Testis (tissue), 3 donors: Measurements from ENCODE around the gene ANGPTL2. TPM values are rescaled to one million over a fixed set of nuclear protein-coding genes. Genes with fewer than 3 reads are reported as not detected.

ENCODE experiments used
- DNase-seq: peaks from one replicate; pipeline ENCODE4 v3.0.0-alpha.2; 2019
- H3K27ac ChIP-seq, 2 donors: fragments of 200-600 bp; sonication (generic); one replicate each; pipeline ENCODE4 v1.5.1; 2019
- H3K27me3 ChIP-seq: fragments of 200-600 bp; sonication (generic); one replicate; pipeline ENCODE4 v1.5.1; 2019
- H3K36me3 ChIP-seq: fragments of 200-600 bp; sonication (generic); one replicate; pipeline ENCODE4 v1.5.1; 2017; ENCODE audit warnings: low read depth; ENCODE audit errors: missing control alignments
- H3K4me1 ChIP-seq: fragments of 200-600 bp; sonication (generic); one replicate; pipeline ENCODE4 v1.5.1; 2019
- H3K4me3 ChIP-seq, 2 donors: fragments of 200-600 bp; sonication (generic); one replicate each; pipeline ENCODE4 v1.5.1; 2017 to 2019
- H3K9me3 ChIP-seq: fragments of 200-600 bp; sonication (generic); one replicate; pipeline ENCODE4 v1.5.1; 2017
- POLR2A ChIP-seq: fragments of 450-650 bp; IDR thresholded peaks from one replicate; pipeline ENCODE4 v1.6.1; 2017; ENCODE audit warnings: antibody characterized with exemption, mild to moderate bottlenecking, moderate library complexity
- WGBS, 2 donors: methylation state at CpG; one replicate each; pipeline ENCODE4 v1.1.5; 2018; 5-methylcytosine and 5-hydroxymethylcytosine counted together
- intact Hi-C: fragments of 100-400 bp; cut with DNase I; formaldehyde crosslinking; loops from one replicate; pipeline ENCODE4 v1.15.1; 2023; ENCODE audit warnings: low total_unique reads
- polyA plus RNA-seq: library from polyadenylated mRNA; stranded (reverse); fragments of 350-450 nt; fragmentation: Illumina TruSeq; extraction: RNeasy Lipid Tissue Mini Kit (QIAGEN cat#74804); gene quantifications from one replicate; pipeline ENCODE4 v1.2.3, GENCODE V29; 2014; ENCODE audit warnings: low read depth, low replicate concordance; ENCODE audit not compliant: insufficient read depth
- total RNA-seq, 2 donors: library from RNA; depleted of rRNA; stranded (reverse); fragments of >200 nt; gene quantifications; one replicate each; pipeline ENCODE4 v1.2.3, GENCODE V29; 2016
- TF ChIP-seq, protein P1 (sequence below), 3 experiments: fragments of 450-650 bp in 2 of 3; fragments of 200-600 bp in 1 of 3; sonication (generic) in 1 of 3; IDR thresholded peaks; one replicate each; pipeline ENCODE4 v1.5.1; 2016 to 2019; ENCODE audit warnings: antibody characterized with exemption in 3 of 3, mild to moderate bottlenecking in 2 of 3, moderate library complexity in 1 of 3

The ANGPTL2 gene
- total and polyA plus RNA-seq, 3 donors from 2014 or later: 2.4 to 30.7 (median 2.4) TPM

- Histone ChIP-seq H3K4me3 (no peak overlapping the region), H3K4me1 (peaks cover 14% of the 10 kb centered on the region), H3K9me3 (no peaks in the 10 kb centered on the region), H3K36me3 (no peaks in the 10 kb centered on the region), H3K27me3 (no peaks in the 10 kb centered on the region), H3K27ac (no peak overlapping the region)
- intact Hi-C loops: no loop called here
- no peak for DNase-seq
- TF ChIP-seq, protein P1, sequence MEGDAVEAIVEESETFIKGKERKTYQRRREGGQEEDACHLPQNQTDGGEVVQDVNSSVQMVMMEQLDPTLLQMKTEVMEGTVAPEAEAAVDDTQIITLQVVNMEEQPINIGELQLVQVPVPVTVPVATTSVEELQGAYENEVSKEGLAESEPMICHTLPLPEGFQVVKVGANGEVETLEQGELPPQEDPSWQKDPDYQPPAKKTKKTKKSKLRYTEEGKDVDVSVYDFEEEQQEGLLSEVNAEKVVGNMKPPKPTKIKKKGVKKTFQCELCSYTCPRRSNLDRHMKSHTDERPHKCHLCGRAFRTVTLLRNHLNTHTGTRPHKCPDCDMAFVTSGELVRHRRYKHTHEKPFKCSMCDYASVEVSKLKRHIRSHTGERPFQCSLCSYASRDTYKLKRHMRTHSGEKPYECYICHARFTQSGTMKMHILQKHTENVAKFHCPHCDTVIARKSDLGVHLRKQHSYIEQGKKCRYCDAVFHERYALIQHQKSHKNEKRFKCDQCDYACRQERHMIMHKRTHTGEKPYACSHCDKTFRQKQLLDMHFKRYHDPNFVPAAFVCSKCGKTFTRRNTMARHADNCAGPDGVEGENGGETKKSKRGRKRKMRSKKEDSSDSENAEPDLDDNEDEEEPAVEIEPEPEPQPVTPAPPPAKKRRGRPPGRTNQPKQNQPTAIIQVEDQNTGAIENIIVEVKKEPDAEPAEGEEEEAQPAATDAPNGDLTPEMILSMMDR (IDR thresholded peaks at IDR 0.05): no peak
- TF ChIP-seq POLR2A: no peak
- 91 to 94% methylated on average over 8 of the region's 8 CpGs for WGBS, 2 donors
Measured at GRCh38 chr9:127118597-127119319, 3.7 kb downstream of the ANGPTL2 start.

- TF ChIP-seq, protein P1 (IDR thresholded peaks at IDR 0.05): no peak
- no peak for TF ChIP-seq POLR2A
- intact Hi-C loops: no loop called here
- no peak overlapping the region for H3K4me3 ChIP-seq
- H3K27me3 ChIP-seq: no peaks in the 10 kb centered on the region
- H3K4me1 ChIP-seq: peaks cover 6% of the 10 kb centered on the region
- H3K36me3 ChIP-seq: no peaks in the 10 kb centered on the region
- WGBS, 2 donors: 93 to 100% methylated on average over 4 of the region's 4 CpGs
- no peaks in the 10 kb centered on the region for H3K9me3 ChIP-seq
- no peak for DNase-seq
- no peak overlapping the region for H3K27ac ChIP-seq
Measured at GRCh38 chr9:127117801-127118200, 4.6 kb downstream of the ANGPTL2 start.

DNA sequence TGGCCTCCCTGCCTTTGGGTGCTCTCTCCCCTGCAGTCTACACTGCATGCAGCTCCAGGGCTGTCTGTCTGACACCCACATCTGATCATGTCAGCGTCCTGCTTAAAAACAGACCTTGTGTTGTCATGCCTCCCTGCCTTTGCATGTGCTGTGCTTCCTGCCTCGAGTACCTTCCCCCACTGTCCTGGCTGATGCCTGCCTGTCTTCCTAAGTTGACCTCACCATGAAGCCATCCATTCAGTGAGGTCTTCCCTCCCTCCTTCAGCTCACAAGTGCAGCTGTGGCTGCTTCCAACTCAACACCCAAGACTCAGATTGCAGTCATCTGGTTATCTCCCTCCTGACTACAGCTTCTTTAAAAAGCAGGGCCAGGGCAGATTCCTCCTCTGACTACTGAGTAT lies 5.5 kb downstream of the ANGPTL2 start:
- H3K36me3 ChIP-seq: no peaks in the 10 kb centered on the region
- H3K27ac ChIP-seq: no peak overlapping the region
- no peaks in the 10 kb centered on the region for H3K9me3 ChIP-seq
- no peaks in the 10 kb centered on the region for H3K4me1 ChIP-seq
- no peak for TF ChIP-seq POLR2A
- TF ChIP-seq, protein P1 (IDR thresholded peaks at IDR 0.05): no peak
- no peak overlapping the region for H3K4me3 ChIP-seq
- intact Hi-C loops: no loop called here
- no peaks in the 10 kb centered on the region for H3K27me3 ChIP-seq
- WGBS, 2 donors: 64 to 90% methylated on average over 2 of the region's 2 CpGs
- no peak for DNase-seq

DNA sequence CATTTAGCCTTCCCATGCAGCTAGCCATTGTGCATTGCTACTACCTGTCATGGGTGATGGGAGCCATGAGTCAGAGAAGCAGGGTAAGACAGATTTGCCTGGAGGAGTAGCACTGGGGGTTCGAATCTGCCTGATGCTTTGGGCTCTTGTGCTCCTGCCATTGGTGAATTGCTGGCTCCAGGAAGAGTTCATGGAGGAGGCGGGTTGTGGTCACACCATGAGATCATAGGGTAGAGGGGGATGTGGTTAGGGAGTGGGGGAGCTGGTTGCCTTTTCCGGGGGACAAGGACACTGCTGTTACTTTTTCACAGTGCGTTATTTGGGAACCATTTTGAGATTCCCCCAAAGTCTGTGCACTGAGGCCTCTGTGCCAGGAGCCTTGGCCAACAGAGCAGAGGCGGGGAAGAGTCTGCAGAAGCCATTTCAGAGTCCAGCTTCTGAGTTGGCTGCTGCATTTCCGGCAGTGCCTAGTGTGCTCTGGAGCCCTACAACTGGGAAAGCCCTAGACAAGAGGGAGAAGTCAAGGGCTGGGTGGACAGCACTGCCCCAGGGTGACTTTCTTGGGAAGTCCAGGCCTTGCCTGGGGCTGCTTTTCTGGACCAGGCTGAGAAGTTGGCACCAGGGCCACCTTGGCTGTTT lies 6.2 kb downstream of the ANGPTL2 start:
- TF ChIP-seq, protein P1 (IDR thresholded peaks at IDR 0.05): no peak
- no peak for TF ChIP-seq POLR2A
- 76 to 88% methylated on average over 6 of the region's 6 CpGs for WGBS, 2 donors
- intact Hi-C loops: no loop called here
- Histone ChIP-seq H3K27ac (no peak overlapping the region), H3K9me3 (no peaks in the 10 kb centered on the region), H3K36me3 (no peaks in the 10 kb centered on the region), H3K4me1 (no peaks in the 10 kb centered on the region), H3K27me3 (no peaks in the 10 kb centered on the region), H3K4me3 (no peak overlapping the region)
- no peak for DNase-seq
